GM12878 (cell line): ENCODE measurements around the gene ZNF785. TPM values are rescaled to one million over a fixed set of nuclear protein-coding genes. Genes with fewer than 3 reads are reported as not detected.

Source experiments
- ATAC-seq: fragments of 200-7000 bp; cut with Tn5 transposase; 3 replicates; pipeline ENCODE4 v1.9.1; 2020; ENCODE audit warnings: mild to moderate bottlenecking, moderate library complexity
- BruUV-seq: library from RNA; stranded (reverse); fragments of 400-500 nt; replicated peaks from 2 replicates; lab custom pipeline; 2021; lab: Mats Ljungman, UMichigan
- CTCF ChIA-PET: fragments of 300-600 bp; sonication (Branson Sonifier 250); formaldehyde crosslinking; extraction: SDS; loops from one replicate; lab custom pipeline; 2021; ENCODE audit warnings: inconsistent platforms; lab: Yijun Ruan, JAX
- POLR2A ChIA-PET: fragments of 350-600 bp; formaldehyde crosslinking; extraction: SDS; loops from one replicate; lab custom pipeline; 2021; ENCODE audit warnings: inconsistent platforms; lab: Charles Lee
- RAD21 ChIA-PET: fragments of 300-600 bp; sonication (Branson Sonifier 250); formaldehyde crosslinking; loops from one replicate; lab custom pipeline; 2023; ENCODE audit warnings: antibody characterized with exemption; ENCODE audit not compliant: unreplicated experiment; lab: Charles Lee
- SMC1A ChIA-PET: fragments of 300-600 bp; sonication (Branson Sonifier 250); formaldehyde crosslinking; loops from one replicate; lab custom pipeline; 2023; ENCODE audit not compliant: unreplicated experiment, uncharacterized antibody; lab: Charles Lee
- DNase-seq: peaks from one replicate; pipeline ENCODE4 v3.0.0-alpha.2; 2011; ENCODE audit warnings: low read depth, low spot score
- FAIRE-seq: peaks from 3 replicates; lab custom pipeline; 2011; peaks lifted over from hg19 to GRCh38; lab: Jason Lieb, UNC
- H2AFZ ChIP-seq: 2 replicates; pipeline ENCODE4 v1.6.0; 2011; ENCODE audit warnings: low read depth, low read length, control low read depth; ENCODE audit not compliant: control insufficient read depth
- H3K27ac ChIP-seq: 2 replicates; pipeline ENCODE4 v1.5.1; 2011; ENCODE audit warnings: control low read depth; ENCODE audit not compliant: control insufficient read depth, insufficient read depth
- H3K27me3 ChIP-seq, 2 experiments: replicated peaks in 1 of 2; 2 replicates each; pipeline versions ENCODE4 v1.6.0 to v1.6.1; 2011; ENCODE audit warnings: low read length in 1 of 2; ENCODE audit not compliant: control insufficient read depth in 2 of 2, insufficient read depth in 2 of 2
- H3K36me3 ChIP-seq, 2 experiments: 2 replicates each; pipeline ENCODE4 v1.5.1; 2011; ENCODE audit warnings: low read length in 1 of 2; ENCODE audit not compliant: control insufficient read depth in 2 of 2, insufficient read depth in 2 of 2
- H3K4me1 ChIP-seq: 2 replicates; pipeline ENCODE4 v1.6.1; 2011; ENCODE audit warnings: mild to moderate bottlenecking, low read length, moderate library complexity, mixed read lengths; ENCODE audit not compliant: control insufficient read depth, insufficient read depth
- H3K4me2 ChIP-seq: 2 replicates; pipeline ENCODE4 v1.6.0; 2011; ENCODE audit warnings: control low read depth; ENCODE audit not compliant: control insufficient read depth, insufficient read depth
- H3K4me3 ChIP-seq: fragments of 200-600 bp; sonication (generic); 2 replicates; pipeline ENCODE4 v1.5.1; 2016
- H3K79me2 ChIP-seq: 2 replicates; pipeline ENCODE4 v1.6.0; 2011; ENCODE audit warnings: low read length; ENCODE audit not compliant: control insufficient read depth, insufficient read depth
- H3K9ac ChIP-seq: 2 replicates; pipeline ENCODE4 v1.8.0; 2011; ENCODE audit warnings: low read length, control low read depth, mixed read lengths; ENCODE audit not compliant: control insufficient read depth, insufficient read depth
- H3K9me3 ChIP-seq: replicated peaks from 3 replicates; pipeline ENCODE4 v1.5.1; 2011; ENCODE audit warnings: mild to moderate bottlenecking, low read length; ENCODE audit not compliant: control insufficient read depth, insufficient read depth
- H4K20me1 ChIP-seq: 2 replicates; pipeline ENCODE4 v1.6.0; 2011; ENCODE audit not compliant: control insufficient read depth, insufficient read depth
- HSF1 ChIP-seq: fragments of 150-350 bp; IDR thresholded peaks from 2 replicates; pipeline ENCODE4 v1.6.1; 2014; ENCODE audit warnings: mild to moderate bottlenecking, low read depth, low read length
- JUNB ChIP-seq: IDR thresholded peaks from 2 replicates; pipeline ENCODE4 v1.6.1; 2016; ENCODE audit warnings: antibody characterized with exemption, mild to moderate bottlenecking
- PBX3 ChIP-seq: IDR thresholded peaks from 2 replicates; pipeline ENCODE4 v1.6.1; 2011; ENCODE audit warnings: mild to moderate bottlenecking, low read depth, low read length, moderate library complexity; ENCODE audit not compliant: insufficient replicate concordance
- SREBF2 ChIP-seq: IDR thresholded peaks from 2 replicates; pipeline ENCODE4 v1.6.1; 2012; ENCODE audit warnings: mild to moderate bottlenecking, low read length
- SUPT20H ChIP-seq: IDR thresholded peaks from 2 replicates; pipeline ENCODE4 v1.6.1; 2011; ENCODE audit warnings: low read depth, mild to moderate bottlenecking, low read length, moderate library complexity, borderline replicate concordance; ENCODE audit not compliant: control insufficient read depth
- YBX1 ChIP-seq: fragments of 450-650 bp; IDR thresholded peaks from 2 replicates; pipeline ENCODE4 v1.6.1; 2016; ENCODE audit warnings: antibody characterized with exemption
- WGBS: methylation state at CpG from one replicate; pipeline ENCODE4 v1.1.6; 2016; ENCODE audit warnings: low lambda C conversion rate; ENCODE audit not compliant: insufficient replicate concordance, insufficient coverage; ENCODE audit errors: missing lambda C conversion rate; 5-methylcytosine and 5-hydroxymethylcytosine counted together
- in situ Hi-C: fragments of 300-500 bp; cut with MboI; formaldehyde crosslinking; loops from 9 replicates; pipeline ENCODE4 v1.14.3; 2018; ENCODE audit warnings: mixed read lengths
- intact Hi-C: fragments of 100-400 bp; cut with micrococcal nuclease; formaldehyde crosslinking; loops from one replicate; pipeline ENCODE4 v1.14.2; 2022; ENCODE audit not compliant: unreplicated experiment
- polyA plus RNA-seq, 11 experiments: library from polyadenylated mRNA; depleted of rRNA in 4 of 11; unstranded in 6 of 11; stranded (reverse) in 5 of 11; fragments of >200 nt; fragmentation: Nextera tagmentation in 4 of 11; fragmentation: Illumina TruSeq in 1 of 11; extraction: Ambion mirVana in 4 of 11; extraction: Trizol in 1 of 11; gene quantifications; 1 replicate in 1 of 11; 2 replicates in 10 of 11; pipeline versions ENCODE4 v1.2.1 to v1.2.3, GENCODE V29; 2011 to 2016; ENCODE audit warnings: inconsistent platforms in 2 of 11, missing spikeins in 2 of 11, low read depth in 1 of 11
- total RNA-seq, 4 experiments: library from RNA; depleted of rRNA in 3 of 4; stranded (reverse); fragments of >200 nt in 3 of 4; fragmentation: Illumina TruSeq in 1 of 4; extraction: Trizol in 1 of 4; gene quantifications; 2 replicates each; pipeline versions ENCODE4 v1.2.1 to v1.2.3, GENCODE V29; 2013 to 2021

ZNF785 gene
- total and polyA plus RNA-seq, 10 of the 15 experiments (the other 5 are each of a cell fraction or from before 2014, with no cell fraction given) = 0.87 to 11.5 (median 7.5) TPM

- 94% methylated on average over 10 of the region's 10 CpGs for WGBS
- no peak overlapping the region for H3K4me3 ChIP-seq
- no peak overlapping the region for H2AFZ ChIP-seq
- H3K79me2 ChIP-seq = peaks cover 11% of the 10 kb centered on the region
- ChIA-PET SMC1A (interaction anchor here (1.3 to 2.8 kb wide), 3 partner anchors 12 to 21 kb away, joined by 4 to 47 read pairs (median 6); partner anchors contain the start of gene ZNF747), CTCF (interaction anchor here (1.2 to 3.0 kb wide), 4 partner anchors 16 to 126 kb away, joined by 3 to 59 read pairs (median 8); partner anchors contain the start of genes DCTPP1 and ZNF747), RAD21 (interaction anchor here (4.3 kb wide), 1 partner anchor 20 kb away, joined by 99 read pairs; the partner anchor contains the start of gene ZNF747), POLR2A (no interaction called here)
- peaks cover 7 to 10% of the 10 kb centered on the region in 2 experiments; a peak in 3 of 4 replicates for H3K36me3 ChIP-seq
- TF ChIP-seq JUNB (no peak), HSF1 (no peak), YBX1 (no peak), SUPT20H (no peak), SREBF2 (no peak), PBX3 (no peak)
- in situ Hi-C loops (no loop called here), intact Hi-C loops (no loop called here)
- H3K4me2 ChIP-seq = no peak overlapping the region
- no peaks in the 10 kb centered on the region for H3K4me1 ChIP-seq
- no peaks in the 10 kb centered on the region for H4K20me1 ChIP-seq
- DNase-seq (no peak), ATAC-seq (no peak), FAIRE-seq (no peak)
- H3K9me3 ChIP-seq = no peaks in the 10 kb centered on the region
- H3K27me3 ChIP-seq = no peaks in the 10 kb centered on the region
- no peak overlapping the region for H3K9ac ChIP-seq
- no peak overlapping the region for H3K27ac ChIP-seq
- no TSS peak for BruUV-seq
These were observed 29.4 kb downstream of the ZNF785 start for GRCh38 chr16:30556125-30556473.
